ENCODE data around the gene PKIG. TPM values are rescaled to one million over a fixed set of nuclear protein-coding genes. Genes with fewer than 3 reads are reported as not detected.

Gene PKIG
- total and polyA plus RNA-seq, 2 experiments from 2014 or later, result 29.7 to 33.2 TPM

- no peak overlapping the region for H3K4me2 ChIP-seq
- H3K79me2 ChIP-seq (replicated peaks; ENCODE audit: insufficient read depth), result peaks cover 4% of the 10 kb centered on the region; the same call in 1 of the 2 replicates
- no peaks in the 10 kb centered on the region for H3F3A ChIP-seq (replicated peaks; ENCODE audit: low read depth)
- no peaks in the 10 kb centered on the region for H3K9me2 ChIP-seq (ENCODE audit: insufficient read depth)
- no peak overlapping the region for H3K27ac Mint-ChIP-seq
- ATAC-seq, result no peak
- no peak overlapping the region for H3K4me3 Mint-ChIP-seq
- peaks cover 2% of the 10 kb centered on the region; the same call in 1 of the 3 replicates for H3K4me1 Mint-ChIP-seq
- H3K4me1 ChIP-seq (ENCODE audit: insufficient read depth), result no peaks in the 10 kb centered on the region
- H3K27me3 Mint-ChIP-seq (ENCODE audit: insufficient read depth, low read depth, poor library complexity), result peaks cover 2% of the 10 kb centered on the region
- no peak overlapping the region for H3K27ac ChIP-seq (ENCODE audit: low read depth)
- H3K4me3 ChIP-seq, result no peak overlapping the region
- no peaks in the 10 kb centered on the region for H3K27me3 ChIP-seq (ENCODE audit: insufficient read depth)
- no peak overlapping the region for H2AFZ ChIP-seq
- no peaks in the 10 kb centered on the region; the same call in none of the 2 replicates for H4K20me1 ChIP-seq (replicated peaks; ENCODE audit: insufficient read depth)
- no peaks in the 10 kb centered on the region for H3K9me3 Mint-ChIP-seq
- no peak for DNase-seq (ENCODE audit: low spot score)
- TF ChIP-seq NANOG (IDR thresholded peaks at IDR 0.05; ENCODE audit: borderline replicate concordance) (no peak), STAT1 (IDR thresholded peaks at IDR 0.05; ENCODE audit: unreplicated experiment) (no peak), REST (IDR thresholded peaks at IDR 0.05; ENCODE audit: unreplicated experiment) (no peak), ZNF331 (CRISPR knock-in tag; IDR thresholded peaks at IDR 0.05; ENCODE audit: low read depth) (no peak), ZNF114 (CRISPR knock-in tag; IDR thresholded peaks at IDR 0.05) (no peak), EZH2phosphoT487 (IDR thresholded peaks at IDR 0.05; ENCODE audit: unreplicated experiment) (no peak), EZH2 (IDR thresholded peaks at IDR 0.05; ENCODE audit: low read depth, unreplicated experiment) (no peak), POLR2AphosphoS5 (IDR thresholded peaks at IDR 0.05; ENCODE audit: low read depth) (no peak), ZNF462 (CRISPR knock-in tag; IDR thresholded peaks at IDR 0.05) (no peak), JUNB (IDR thresholded peaks at IDR 0.05; ENCODE audit: unreplicated experiment) (no peak)
- TF ChIP-seq, protein P1, sequence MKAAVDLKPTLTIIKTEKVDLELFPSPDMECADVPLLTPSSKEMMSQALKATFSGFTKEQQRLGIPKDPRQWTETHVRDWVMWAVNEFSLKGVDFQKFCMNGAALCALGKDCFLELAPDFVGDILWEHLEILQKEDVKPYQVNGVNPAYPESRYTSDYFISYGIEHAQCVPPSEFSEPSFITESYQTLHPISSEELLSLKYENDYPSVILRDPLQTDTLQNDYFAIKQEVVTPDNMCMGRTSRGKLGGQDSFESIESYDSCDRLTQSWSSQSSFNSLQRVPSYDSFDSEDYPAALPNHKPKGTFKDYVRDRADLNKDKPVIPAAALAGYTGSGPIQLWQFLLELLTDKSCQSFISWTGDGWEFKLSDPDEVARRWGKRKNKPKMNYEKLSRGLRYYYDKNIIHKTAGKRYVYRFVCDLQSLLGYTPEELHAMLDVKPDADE (IDR thresholded peaks at IDR 0.05), result no peak
- no peaks in the 10 kb centered on the region for H3K36me3 ChIP-seq (ENCODE audit: insufficient read depth)
- no peaks in the 10 kb centered on the region for H3K36me3 Mint-ChIP-seq (ENCODE audit: low read depth)
Observed at GRCh38 chr20:44552050-44552449, 30.3 kb upstream of the PKIG start.

Data from GM23338 (cell line).